GM12878 (cell line): ENCODE results near the gene TLK2. TPM values are rescaled to one million over a fixed set of nuclear protein-coding genes. Genes with fewer than 3 reads are reported as not detected.
A peak's percentile ranks its signal among the peaks of the same experiment; 100 is the strongest.
"Not testable (repeated sequence)": the region's sequence is repeated elsewhere in the genome, so short reads cannot be mapped to it uniquely, and the experiment has no call there.

Source experiments
- ATAC-seq: fragments of 200-7000 bp; cut with Tn5 transposase; 3 replicates; pipeline ENCODE4 v1.9.1; 2020; ENCODE audit warnings: mild to moderate bottlenecking, moderate library complexity
- BruUV-seq: library from RNA; stranded (reverse); fragments of 400-500 nt; replicated peaks from 2 replicates; lab custom pipeline; 2021; lab: Mats Ljungman, UMichigan
- CTCF ChIA-PET: fragments of 300-600 bp; sonication (Branson Sonifier 250); formaldehyde crosslinking; extraction: SDS; loops from one replicate; lab custom pipeline; 2021; ENCODE audit warnings: inconsistent platforms; lab: Yijun Ruan, JAX
- POLR2A ChIA-PET: fragments of 350-600 bp; formaldehyde crosslinking; extraction: SDS; loops from one replicate; lab custom pipeline; 2021; ENCODE audit warnings: inconsistent platforms; lab: Charles Lee
- RAD21 ChIA-PET: fragments of 300-600 bp; sonication (Branson Sonifier 250); formaldehyde crosslinking; loops from one replicate; lab custom pipeline; 2023; ENCODE audit warnings: antibody characterized with exemption; ENCODE audit not compliant: unreplicated experiment; lab: Charles Lee
- SMC1A ChIA-PET: fragments of 300-600 bp; sonication (Branson Sonifier 250); formaldehyde crosslinking; loops from one replicate; lab custom pipeline; 2023; ENCODE audit not compliant: unreplicated experiment, uncharacterized antibody; lab: Charles Lee
- DNase-seq: peaks from one replicate; pipeline ENCODE4 v3.0.0-alpha.2; 2011; ENCODE audit warnings: low read depth, low spot score
- FAIRE-seq: peaks from 3 replicates; lab custom pipeline; 2011; peaks lifted over from hg19 to GRCh38; lab: Jason Lieb, UNC
- H2AFZ ChIP-seq: 2 replicates; pipeline ENCODE4 v1.6.0; 2011; ENCODE audit warnings: low read depth, low read length, control low read depth; ENCODE audit not compliant: control insufficient read depth
- H3K27ac ChIP-seq: 2 replicates; pipeline ENCODE4 v1.5.1; 2011; ENCODE audit warnings: control low read depth; ENCODE audit not compliant: control insufficient read depth, insufficient read depth
- H3K27me3 ChIP-seq, 2 experiments: replicated peaks in 1 of 2; 2 replicates each; pipeline versions ENCODE4 v1.6.0 to v1.6.1; 2011; ENCODE audit warnings: low read length in 1 of 2; ENCODE audit not compliant: control insufficient read depth in 2 of 2, insufficient read depth in 2 of 2
- H3K36me3 ChIP-seq, 2 experiments: 2 replicates each; pipeline ENCODE4 v1.5.1; 2011; ENCODE audit warnings: low read length in 1 of 2; ENCODE audit not compliant: control insufficient read depth in 2 of 2, insufficient read depth in 2 of 2
- H3K4me1 ChIP-seq: 2 replicates; pipeline ENCODE4 v1.6.1; 2011; ENCODE audit warnings: mild to moderate bottlenecking, low read length, moderate library complexity, mixed read lengths; ENCODE audit not compliant: control insufficient read depth, insufficient read depth
- H3K4me2 ChIP-seq: 2 replicates; pipeline ENCODE4 v1.6.0; 2011; ENCODE audit warnings: control low read depth; ENCODE audit not compliant: control insufficient read depth, insufficient read depth
- H3K4me3 ChIP-seq: fragments of 200-600 bp; sonication (generic); 2 replicates; pipeline ENCODE4 v1.5.1; 2016
- H3K79me2 ChIP-seq: 2 replicates; pipeline ENCODE4 v1.6.0; 2011; ENCODE audit warnings: low read length; ENCODE audit not compliant: control insufficient read depth, insufficient read depth
- H3K9ac ChIP-seq: 2 replicates; pipeline ENCODE4 v1.8.0; 2011; ENCODE audit warnings: low read length, control low read depth, mixed read lengths; ENCODE audit not compliant: control insufficient read depth, insufficient read depth
- H3K9me3 ChIP-seq: replicated peaks from 3 replicates; pipeline ENCODE4 v1.5.1; 2011; ENCODE audit warnings: mild to moderate bottlenecking, low read length; ENCODE audit not compliant: control insufficient read depth, insufficient read depth
- H4K20me1 ChIP-seq: 2 replicates; pipeline ENCODE4 v1.6.0; 2011; ENCODE audit not compliant: control insufficient read depth, insufficient read depth
- WGBS: methylation state at CpG from one replicate; pipeline ENCODE4 v1.1.6; 2016; ENCODE audit warnings: low lambda C conversion rate; ENCODE audit not compliant: insufficient replicate concordance, insufficient coverage; ENCODE audit errors: missing lambda C conversion rate; 5-methylcytosine and 5-hydroxymethylcytosine counted together
- in situ Hi-C: fragments of 300-500 bp; cut with MboI; formaldehyde crosslinking; loops from 9 replicates; pipeline ENCODE4 v1.14.3; 2018; ENCODE audit warnings: mixed read lengths
- intact Hi-C: fragments of 100-400 bp; cut with micrococcal nuclease; formaldehyde crosslinking; loops from one replicate; pipeline ENCODE4 v1.14.2; 2022; ENCODE audit not compliant: unreplicated experiment
- polyA plus RNA-seq, 11 experiments: library from polyadenylated mRNA; depleted of rRNA in 4 of 11; unstranded in 6 of 11; stranded (reverse) in 5 of 11; fragments of >200 nt; fragmentation: Nextera tagmentation in 4 of 11; fragmentation: Illumina TruSeq in 1 of 11; extraction: Ambion mirVana in 4 of 11; extraction: Trizol in 1 of 11; gene quantifications; 1 replicate in 1 of 11; 2 replicates in 10 of 11; pipeline versions ENCODE4 v1.2.1 to v1.2.3, GENCODE V29; 2011 to 2016; ENCODE audit warnings: inconsistent platforms in 2 of 11, missing spikeins in 2 of 11, low read depth in 1 of 11
- total RNA-seq, 4 experiments: library from RNA; depleted of rRNA in 3 of 4; stranded (reverse); fragments of >200 nt in 3 of 4; fragmentation: Illumina TruSeq in 1 of 4; extraction: Trizol in 1 of 4; gene quantifications; 2 replicates each; pipeline versions ENCODE4 v1.2.1 to v1.2.3, GENCODE V29; 2013 to 2021

TLK2 gene
- total and polyA plus RNA-seq, 10 of the 15 experiments (the other 5 are each of a cell fraction or from before 2014, with no cell fraction given), result 12.1 to 51.2 (median 27.5) TPM

DNA sequence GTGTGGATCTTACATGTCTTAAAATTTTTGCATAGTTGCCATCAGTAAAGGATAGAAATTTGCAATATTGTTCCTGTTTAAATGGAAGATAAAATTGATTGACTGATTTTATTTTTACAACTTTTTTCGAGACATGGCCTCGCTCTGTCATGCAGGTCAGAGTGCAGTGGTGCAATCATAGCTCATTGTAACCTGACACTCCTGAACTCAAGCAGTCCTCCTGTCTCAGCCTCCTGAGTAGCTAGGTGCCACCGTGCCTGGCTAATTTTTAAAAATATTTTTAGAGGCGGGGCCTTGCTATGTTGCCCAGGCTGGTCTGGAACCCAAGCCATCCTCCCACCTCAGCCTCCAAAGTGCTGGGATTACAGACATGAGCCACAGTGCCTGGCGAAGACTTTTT lies 42.7 kb downstream of the TLK2 start:
- ATAC-seq, H3K27me3 ChIP-seq, H3K27ac ChIP-seq, H3K4me3 ChIP-seq, H3K9me3 ChIP-seq, in situ Hi-C loops, RAD21 ChIA-PET, H4K20me1 ChIP-seq, DNase-seq, intact Hi-C loops, POLR2A ChIA-PET, H3K4me1 ChIP-seq, H3K9ac ChIP-seq, H3K4me2 ChIP-seq, FAIRE-seq, BruUV-seq, H3K36me3 ChIP-seq, H3K79me2 ChIP-seq, H2AFZ ChIP-seq: not testable (repeated sequence)
- WGBS, result 93% methylated on average over 5 of the region's 5 CpGs
- ChIA-PET CTCF (interaction anchor here (1.0 kb wide), 1 partner anchor 99 kb away, joined by 4 read pairs; no protein-coding TSS in a partner anchor), SMC1A (interaction anchor here (0.7 kb wide), 1 partner anchor 70 kb away, joined by 3 read pairs; no protein-coding TSS in a partner anchor)

DNA sequence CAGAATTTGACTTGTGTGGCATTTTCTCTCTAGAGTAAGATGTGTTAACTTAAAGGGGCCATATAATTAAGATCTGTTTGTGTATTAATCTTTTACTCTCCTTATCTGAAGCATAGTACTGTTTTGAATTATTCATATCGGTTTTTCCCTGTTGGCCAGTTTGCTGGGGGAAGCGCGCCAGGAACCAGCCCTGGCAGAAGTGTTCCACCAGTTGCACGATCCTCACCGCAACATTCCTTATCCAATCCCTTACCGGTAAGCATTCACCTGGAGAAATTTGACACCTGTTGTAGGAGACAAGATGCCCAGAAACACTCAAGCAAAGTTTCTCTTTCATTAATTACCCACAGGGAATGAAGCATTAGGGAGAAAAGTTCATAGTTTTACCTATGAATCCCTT lies 45.5 kb downstream of the TLK2 start:
- H3K79me2 ChIP-seq, SMC1A ChIA-PET, in situ Hi-C loops, ATAC-seq, H3K36me3 ChIP-seq, FAIRE-seq, H3K9me3 ChIP-seq, H3K4me1 ChIP-seq, H3K4me3 ChIP-seq, DNase-seq, POLR2A ChIA-PET, RAD21 ChIA-PET, H3K27me3 ChIP-seq, intact Hi-C loops, H2AFZ ChIP-seq, H3K4me2 ChIP-seq, CTCF ChIA-PET, H4K20me1 ChIP-seq, H3K9ac ChIP-seq, BruUV-seq, H3K27ac ChIP-seq: not testable (repeated sequence)
- 96% methylated on average over 6 of the region's 6 CpGs for WGBS

DNA sequence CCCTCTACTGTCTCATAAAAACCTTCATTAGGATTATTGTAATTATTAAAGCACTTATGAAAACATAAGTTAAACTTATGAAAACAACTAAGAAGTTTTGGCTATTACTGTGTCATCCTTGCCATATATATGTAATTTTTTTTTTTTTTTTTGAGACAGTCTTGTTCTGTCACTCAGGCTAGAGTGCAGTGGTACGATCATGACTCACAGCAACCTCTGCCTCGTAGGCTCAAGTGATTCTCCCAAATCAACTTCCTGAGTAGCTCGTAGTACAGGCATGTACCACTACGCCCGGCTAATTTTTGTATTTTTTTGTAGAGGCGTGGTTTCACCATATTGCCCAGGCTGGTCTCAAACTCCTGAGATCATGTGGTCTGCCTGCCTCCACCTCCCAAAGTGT lies 46.7 kb downstream of the TLK2 start:
- FAIRE-seq, H3K27me3 ChIP-seq, H3K4me1 ChIP-seq, H3K4me2 ChIP-seq, SMC1A ChIA-PET, H3K36me3 ChIP-seq, BruUV-seq, intact Hi-C loops, H3K27ac ChIP-seq, in situ Hi-C loops, ATAC-seq, DNase-seq, CTCF ChIA-PET, H3K79me2 ChIP-seq, RAD21 ChIA-PET, H3K4me3 ChIP-seq, POLR2A ChIA-PET, H3K9ac ChIP-seq, H2AFZ ChIP-seq, H4K20me1 ChIP-seq, H3K9me3 ChIP-seq: not testable (repeated sequence)
- WGBS, result 71% methylated on average over 6 of the region's 6 CpGs

DNA sequence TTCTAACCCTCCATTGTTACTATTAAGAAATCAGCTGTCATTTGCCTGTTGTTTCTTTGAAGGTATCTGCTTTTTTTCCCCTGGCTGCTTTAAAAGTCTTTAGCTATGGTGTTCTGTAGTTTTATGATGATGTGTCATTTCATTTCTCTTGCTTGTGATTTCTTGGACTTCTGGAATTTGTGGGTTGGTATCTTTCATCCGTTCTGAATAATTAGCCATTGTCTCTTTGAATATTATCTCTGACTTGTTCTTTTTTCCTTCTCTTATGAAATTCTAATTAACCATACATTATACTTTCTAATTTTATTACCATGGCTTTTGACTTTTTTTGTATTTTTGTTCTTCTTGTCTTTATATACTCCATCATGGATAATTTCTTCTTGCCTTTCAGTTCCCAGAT lies 52.3 kb downstream of the TLK2 start:
- POLR2A ChIA-PET, RAD21 ChIA-PET: not testable (repeated sequence)
- WGBS, result 86% methylated on average over 1 of the region's 1 CpG

More for the DNA sequence above, 52.3 kb downstream of the TLK2 start:
- H4K20me1 ChIP-seq, ATAC-seq, DNase-seq, H3K36me3 ChIP-seq, CTCF ChIA-PET, H2AFZ ChIP-seq, H3K4me3 ChIP-seq, H3K4me2 ChIP-seq, intact Hi-C loops, H3K9me3 ChIP-seq, H3K27ac ChIP-seq, H3K27me3 ChIP-seq, H3K4me1 ChIP-seq, SMC1A ChIA-PET, H3K79me2 ChIP-seq, in situ Hi-C loops, BruUV-seq, H3K9ac ChIP-seq: not testable (repeated sequence)
- peak; percentile 44 for FAIRE-seq
